ENCODE measurements around the gene MTIF2. TPM values are rescaled to one million over a fixed set of nuclear protein-coding genes. Genes with fewer than 3 reads are reported as not detected.
A peak's percentile ranks its signal among the peaks of the same experiment; 100 is the strongest.
"Not testable (repeated sequence)": the region's sequence is repeated elsewhere in the genome, so short reads cannot be mapped to it uniquely, and the experiment has no call there.

The MTIF2 gene
- total RNA-seq, 1 donor from 2014 or later = 50.5 TPM

DNA sequence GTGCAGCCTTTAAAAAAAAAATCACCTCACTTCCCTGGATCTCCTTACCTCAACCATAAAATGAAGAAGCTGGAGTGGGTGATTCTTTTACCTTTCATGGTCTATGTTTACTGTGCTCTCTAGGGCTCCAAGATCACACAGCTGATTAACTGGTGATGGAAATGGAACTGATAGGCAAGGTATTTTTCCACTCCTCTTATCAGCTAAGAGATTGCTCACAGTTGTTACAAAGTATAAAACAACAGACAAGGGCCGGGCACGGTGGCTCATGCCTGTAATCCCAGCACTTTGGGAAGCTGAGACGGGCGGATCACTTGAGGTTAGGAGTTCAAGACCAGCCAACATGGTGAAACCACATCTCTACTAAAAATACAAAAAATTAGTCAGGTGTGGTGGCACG is 22.0 kb downstream of the MTIF2 start:
- intact Hi-C loops (cut with DNase I) = no loop called here
- DNase-seq (no peak), ATAC-seq (ENCODE audit: poor library complexity) (no peak)

DNA sequence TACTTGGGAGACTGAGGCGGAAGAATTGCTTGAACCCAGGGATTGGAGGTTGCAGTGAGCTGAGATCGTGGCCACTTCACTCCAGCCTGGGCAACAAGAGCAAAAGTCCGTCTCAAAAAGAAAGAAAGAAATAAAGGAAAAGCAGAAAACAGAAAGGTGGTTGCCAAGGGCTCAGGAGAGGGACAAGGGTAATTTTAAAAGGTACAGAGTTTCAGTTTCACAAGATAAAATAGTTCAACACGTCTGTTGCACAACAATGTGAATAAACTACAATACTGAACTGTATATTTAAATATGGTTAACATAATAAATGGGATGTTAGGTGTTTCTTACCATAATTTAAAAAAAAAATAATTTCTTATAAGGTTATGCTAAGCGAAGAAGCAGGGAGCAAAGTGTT is 23.6 kb downstream of the MTIF2 start:
- intact Hi-C loops (cut with DNase I) = no loop called here
- no peak for DNase-seq
- ATAC-seq (ENCODE audit: poor library complexity) = no peak

DNA sequence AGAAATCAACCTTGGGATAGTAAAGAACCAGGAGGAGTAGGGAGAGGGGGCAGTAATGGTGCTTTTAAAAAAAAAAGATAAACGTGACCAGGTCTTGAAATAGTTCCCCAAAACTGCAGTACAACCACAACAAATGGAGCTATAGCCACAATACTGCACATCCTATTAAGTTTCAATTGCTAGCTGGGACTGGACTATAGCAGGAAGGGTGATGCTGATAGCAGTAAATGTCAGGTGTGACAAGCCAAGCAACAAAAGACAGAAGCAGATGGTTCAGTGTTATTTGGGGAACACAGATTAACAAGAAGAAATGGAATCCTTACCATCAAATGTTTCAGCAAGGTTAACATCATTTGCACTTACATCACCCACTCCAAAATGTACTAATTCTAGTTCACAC is 26.4 kb downstream of the MTIF2 start:
- ATAC-seq (ENCODE audit: poor library complexity) = no peak
- intact Hi-C loops (cut with DNase I) = no loop called here
- no peak for DNase-seq

DNA sequence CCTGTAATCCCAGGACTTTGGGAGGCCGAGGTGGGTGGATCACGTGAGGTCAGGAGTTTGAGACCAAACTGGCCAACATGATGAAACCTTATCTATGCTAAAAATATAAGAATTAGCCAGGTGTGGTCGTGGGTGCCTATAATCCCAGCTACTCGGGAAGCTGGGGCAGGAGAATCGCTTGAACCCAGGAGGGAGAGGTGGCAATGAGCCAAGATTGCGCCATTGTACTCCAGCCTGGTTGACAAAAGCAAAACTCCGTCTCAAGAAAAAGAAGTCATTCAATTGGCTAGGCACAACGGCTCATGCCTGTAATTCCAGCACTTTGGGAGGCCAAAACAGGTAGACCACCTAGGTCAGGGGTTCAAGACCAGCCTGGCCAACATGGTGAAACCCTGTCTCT is 27.4 kb downstream of the MTIF2 start:
- DNase-seq; ATAC-seq (ENCODE audit: poor library complexity); intact Hi-C loops (cut with DNase I): not testable (repeated sequence)

DNA sequence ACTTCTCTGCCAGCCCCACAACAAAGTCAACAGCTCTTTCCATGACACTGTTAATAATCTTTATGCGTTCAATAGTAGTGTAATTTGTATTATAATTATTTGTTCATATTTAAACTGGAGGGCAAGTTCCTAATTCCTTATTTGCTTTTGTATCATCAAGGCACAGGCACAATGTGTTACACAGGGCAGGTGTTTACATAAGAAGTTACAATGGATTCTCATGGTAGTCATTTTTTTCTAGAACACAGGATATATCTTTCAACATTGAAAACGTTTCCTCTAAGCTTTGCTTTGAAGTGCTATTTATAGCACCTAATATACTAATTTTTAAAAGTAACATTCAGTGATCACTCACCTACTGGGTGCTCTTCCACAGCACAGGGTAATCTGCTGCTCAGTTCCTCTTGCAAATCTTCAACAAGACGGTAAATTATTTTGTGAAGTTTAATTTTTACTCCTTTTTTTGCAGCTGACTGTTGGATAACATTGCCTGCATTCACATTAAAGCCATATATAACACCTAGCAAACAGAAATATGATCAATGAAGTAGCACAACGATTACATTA is 29.3 kb downstream of the MTIF2 start:
- no peak for DNase-seq
- ATAC-seq (ENCODE audit: poor library complexity) = no peak
- intact Hi-C loops (cut with DNase I) = no loop called here

DNA sequence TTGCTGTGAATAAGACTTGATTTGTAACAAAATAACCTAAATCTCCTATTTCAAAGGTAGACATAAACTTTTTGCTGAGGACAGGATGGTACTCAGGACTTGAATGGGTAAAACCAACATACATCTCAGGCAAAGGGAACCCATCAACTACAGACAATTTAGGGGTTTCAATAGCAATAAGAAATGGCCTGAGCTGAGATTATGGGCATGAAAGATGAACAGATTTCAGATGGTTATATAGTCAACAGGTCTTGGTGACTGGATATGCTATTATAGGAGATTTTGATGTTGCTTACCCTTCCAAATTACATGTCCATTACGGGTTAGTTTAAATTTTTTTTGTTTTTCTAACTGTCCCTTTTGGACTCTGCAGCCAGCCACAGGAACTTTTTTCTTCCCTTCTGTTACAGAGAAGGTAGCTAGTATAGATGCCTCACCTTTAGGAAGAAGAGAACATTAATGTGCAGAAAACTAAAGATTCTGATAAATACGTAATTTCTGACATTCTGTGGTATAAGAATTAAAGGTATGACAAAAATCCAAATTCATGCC is 32.0 kb downstream of the MTIF2 start:
- no peak for ATAC-seq (ENCODE audit: poor library complexity)
- DNase-seq = no peak
- intact Hi-C loops (cut with DNase I) = no loop called here

DNA sequence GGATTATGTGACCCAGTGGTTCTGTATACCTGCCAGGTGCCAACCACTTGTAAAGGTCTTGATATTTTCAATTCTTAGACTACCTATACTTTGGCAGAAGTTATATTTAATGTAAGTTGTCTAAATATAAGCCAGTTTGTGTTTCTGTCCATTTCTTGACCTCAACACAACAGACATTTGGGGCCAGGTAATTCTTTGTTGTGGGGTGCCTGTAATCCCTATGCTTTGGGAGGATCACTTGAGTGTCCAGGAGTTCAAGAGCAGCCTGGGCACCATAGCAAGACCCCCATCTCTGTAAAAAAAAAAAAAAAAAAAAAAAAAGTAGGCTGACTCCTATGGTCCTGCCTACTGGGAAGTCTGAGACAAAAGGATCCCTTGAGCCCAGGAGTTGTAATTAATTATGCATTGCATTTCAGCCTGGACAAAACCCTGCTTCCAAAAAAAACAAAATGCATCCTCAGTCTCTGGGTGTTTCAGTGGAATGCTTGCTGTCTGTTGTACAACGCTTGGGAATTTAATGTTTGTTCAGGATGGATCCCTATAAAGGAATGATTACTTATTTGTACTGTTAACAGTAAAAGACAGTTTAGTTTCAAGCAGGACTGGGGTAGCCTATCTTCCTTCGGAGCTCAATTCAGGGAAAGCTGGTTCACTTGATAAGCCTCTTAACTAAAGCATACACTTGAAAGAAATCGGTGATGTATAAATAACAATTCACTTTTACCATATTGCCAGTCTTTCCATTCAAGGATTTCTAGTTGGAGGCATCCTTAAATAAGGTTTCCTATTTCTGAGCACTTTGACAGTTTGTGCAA is 33.1 kb downstream of the MTIF2 start:
- DNase-seq (no peak), ATAC-seq (ENCODE audit: poor library complexity) (no peak)
- intact Hi-C loops (cut with DNase I) = no loop called here

DNA sequence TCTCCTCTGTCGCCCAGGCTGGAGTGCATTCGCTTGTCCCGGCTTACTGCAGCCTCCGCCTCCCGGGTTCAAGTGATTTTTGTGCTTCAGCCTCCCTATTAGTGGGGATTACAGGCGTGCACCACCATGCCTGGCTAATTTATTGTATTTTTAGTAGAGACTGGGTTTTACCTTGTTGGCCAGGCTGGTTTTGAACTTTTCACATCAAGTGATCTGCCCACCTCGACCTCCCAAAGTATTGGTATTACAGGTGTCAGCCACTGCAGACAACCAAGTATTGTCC is 35.4 kb downstream of the MTIF2 start:
- DNase-seq (no peak), ATAC-seq (ENCODE audit: poor library complexity) (no peak)
- intact Hi-C loops (cut with DNase I) = no loop called here

DNA sequence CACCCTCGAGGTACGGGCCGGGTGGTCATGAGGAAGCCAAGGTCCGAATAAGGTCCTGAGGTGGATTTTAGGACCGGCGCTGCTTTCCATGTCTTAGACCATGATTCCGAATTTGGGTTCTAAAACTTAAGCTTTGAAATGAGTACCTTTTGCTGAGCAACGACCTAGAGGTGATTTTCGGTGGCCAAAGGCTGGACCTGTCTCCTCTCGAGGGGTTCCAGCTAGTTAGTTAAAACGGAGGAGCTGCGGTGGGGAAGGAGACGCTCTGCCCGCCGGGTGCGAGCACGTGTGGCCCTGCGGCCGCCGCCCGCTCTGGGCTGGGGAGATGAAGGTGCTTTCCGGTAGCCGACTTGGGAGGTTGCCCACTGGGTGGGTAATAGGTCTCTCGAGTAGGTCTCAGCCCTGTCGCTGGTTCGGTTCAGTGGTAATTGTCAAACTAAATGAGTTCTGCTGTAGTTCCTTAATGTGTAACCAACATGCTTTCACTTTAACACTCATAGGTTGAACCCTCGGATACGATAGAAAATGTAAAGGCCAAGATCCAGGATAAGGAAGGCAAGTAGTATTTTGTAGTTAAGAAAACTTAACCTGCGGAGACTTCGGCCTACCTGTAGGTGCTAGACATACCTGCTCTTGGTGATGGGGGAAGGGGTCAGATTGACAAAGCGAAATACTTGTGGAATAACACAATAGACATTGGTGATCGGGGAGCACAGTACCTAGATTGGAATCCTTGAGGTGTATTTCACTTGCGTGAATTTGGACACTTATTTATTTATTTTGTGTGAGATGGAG is 36.0 kb downstream of the MTIF2 start:
- ATAC-seq (ENCODE audit: poor library complexity) (peak; percentile 10), DNase-seq (peak; percentile 63)
- intact Hi-C loops (cut with DNase I) = no loop called here

DNA sequence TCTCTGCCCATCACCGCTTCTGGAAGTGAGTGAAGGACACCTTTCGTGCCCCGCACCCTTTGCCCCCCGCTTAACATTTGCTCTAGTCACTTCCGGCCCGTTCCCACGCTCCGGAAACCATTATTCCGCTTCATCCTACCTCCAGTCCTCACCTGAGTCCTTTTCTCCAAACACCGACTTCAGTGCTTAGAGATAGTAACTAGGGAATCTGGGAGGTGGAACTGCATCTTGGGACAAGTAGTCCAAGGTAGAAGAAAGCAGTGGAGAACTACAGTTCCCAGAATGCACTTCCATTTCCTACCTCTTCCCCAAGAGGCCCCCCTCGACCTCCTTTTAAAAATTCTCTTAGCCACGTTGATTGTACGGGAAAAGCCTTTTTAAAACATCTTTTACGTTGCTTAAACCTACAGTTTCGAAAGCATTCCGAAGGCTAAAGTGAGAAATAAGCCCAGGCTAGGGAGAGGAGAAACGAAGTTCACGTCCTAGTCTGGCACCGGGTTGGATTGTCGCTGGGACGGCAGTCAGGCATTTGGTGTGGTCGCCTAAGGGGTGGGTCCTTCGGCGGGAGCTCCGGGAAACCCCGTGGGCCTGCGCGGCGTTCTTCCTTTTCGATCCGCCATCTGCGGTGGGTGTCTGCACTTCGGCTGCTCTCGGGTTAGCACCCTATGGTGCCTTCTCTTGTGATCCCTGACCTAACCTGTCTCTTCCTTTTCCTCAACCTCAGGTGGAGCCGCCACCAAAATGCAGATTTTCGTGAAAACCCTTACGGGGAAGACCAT is 36.8 kb downstream of the MTIF2 start, which contains the start of the genes CLHC1 and RPS27A:
CLHC1 (minus strand) TSS at position 210 of the 779 bp plus-strand sequence. CDS start 9,882 bp downstream, outside the sequence.
RPS27A (plus strand) TSS at position 605 of the 779 bp plus-strand sequence; CDS start at position 742, 137 bp downstream.
- ATAC-seq (ENCODE audit: poor library complexity) = peak; percentile 97
- peak; percentile 94 for DNase-seq
- intact Hi-C loops (cut with DNase I) = no loop called here

DNA sequence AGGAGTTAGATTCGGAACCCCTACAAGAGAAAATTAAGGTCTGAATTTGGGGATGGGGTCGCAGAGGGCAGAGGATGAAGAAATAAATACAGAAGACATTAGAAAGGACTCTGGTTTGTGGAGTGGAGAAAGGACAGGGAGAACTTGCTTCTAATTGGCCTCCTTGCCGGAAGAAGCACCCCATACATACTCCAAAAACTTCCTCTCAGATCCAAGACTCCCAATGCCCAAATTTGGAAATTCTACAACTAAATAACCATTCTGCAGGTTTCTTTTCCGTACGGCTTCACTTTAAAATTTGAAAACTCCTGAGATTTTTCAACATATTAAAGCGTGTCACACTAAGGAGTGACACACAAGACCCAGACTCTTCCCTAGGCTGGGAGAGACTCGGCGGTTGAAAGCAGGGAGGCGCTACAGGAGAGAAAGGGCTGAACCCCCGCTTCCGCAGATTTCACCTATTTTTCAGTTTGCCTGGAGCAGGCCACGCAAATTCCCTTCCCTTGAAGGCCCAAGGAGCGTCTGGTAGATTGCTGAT is 37.4 kb downstream of the MTIF2 start:
- intact Hi-C loops (cut with DNase I) = no loop called here
- peak; percentile 14 for ATAC-seq (ENCODE audit: poor library complexity)
- no peak for DNase-seq

DNA sequence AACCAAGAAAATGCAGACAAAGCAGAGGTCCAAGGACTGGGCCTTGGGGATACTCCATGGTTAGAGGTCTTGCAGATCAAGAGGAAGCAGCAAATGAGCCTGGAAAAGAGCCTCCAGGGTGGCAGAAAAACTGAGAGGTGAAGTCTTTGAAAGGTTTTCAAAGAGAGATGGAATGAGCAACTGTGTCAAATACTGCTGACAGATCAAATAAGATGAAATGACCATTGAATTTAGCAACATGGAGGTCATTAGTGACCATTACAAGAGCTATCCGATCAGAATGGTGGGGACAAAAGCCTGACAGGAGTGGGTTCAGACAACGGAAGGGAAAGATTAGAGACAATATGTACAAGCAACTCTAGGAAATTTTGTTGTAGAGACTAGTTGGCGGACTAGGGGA is 38.5 kb downstream of the MTIF2 start:
- no peak for DNase-seq
- intact Hi-C loops (cut with DNase I) = no loop called here
- ATAC-seq (ENCODE audit: poor library complexity) = no peak

DNA sequence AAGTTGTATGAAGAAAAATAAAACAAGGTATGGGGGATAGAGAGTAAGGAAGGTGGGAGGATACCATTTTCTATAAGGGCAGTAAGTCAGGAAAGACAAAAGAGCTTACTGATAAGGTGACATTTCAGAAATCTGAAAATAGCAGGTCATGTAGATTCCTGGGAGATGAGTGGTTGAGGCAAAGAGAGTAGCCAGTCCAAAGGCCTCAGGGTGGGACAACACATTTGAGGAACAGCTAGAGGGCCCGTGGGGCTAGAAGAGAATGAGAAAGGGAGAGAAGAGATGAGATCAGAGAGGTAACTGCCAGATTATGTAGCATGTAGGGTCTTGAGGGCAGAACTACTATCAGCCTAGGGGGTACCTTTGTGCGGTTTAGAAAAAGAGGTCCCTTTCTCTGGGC is 39.8 kb downstream of the MTIF2 start:
- intact Hi-C loops (cut with DNase I) = no loop called here
- no peak for DNase-seq
- ATAC-seq (ENCODE audit: poor library complexity) = no peak

DNA sequence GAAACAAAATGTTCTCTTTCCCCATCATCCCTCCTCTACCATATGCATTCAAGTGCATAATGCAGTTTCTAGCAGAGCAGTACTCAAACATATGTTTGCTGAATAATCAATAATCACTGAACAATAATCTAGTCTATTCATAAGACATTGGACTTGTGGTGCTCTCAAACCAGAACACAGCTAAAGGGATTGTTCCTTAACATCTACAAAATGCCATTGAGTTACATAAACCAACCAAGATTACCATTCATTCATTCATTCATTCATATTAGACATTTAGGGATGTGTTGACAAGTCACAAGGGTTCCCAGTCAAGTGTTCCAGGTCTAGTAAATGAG is 40.8 kb downstream of the MTIF2 start:
- ATAC-seq (ENCODE audit: poor library complexity) (no peak), DNase-seq (no peak)
- intact Hi-C loops (cut with DNase I) = no loop called here

DNA sequence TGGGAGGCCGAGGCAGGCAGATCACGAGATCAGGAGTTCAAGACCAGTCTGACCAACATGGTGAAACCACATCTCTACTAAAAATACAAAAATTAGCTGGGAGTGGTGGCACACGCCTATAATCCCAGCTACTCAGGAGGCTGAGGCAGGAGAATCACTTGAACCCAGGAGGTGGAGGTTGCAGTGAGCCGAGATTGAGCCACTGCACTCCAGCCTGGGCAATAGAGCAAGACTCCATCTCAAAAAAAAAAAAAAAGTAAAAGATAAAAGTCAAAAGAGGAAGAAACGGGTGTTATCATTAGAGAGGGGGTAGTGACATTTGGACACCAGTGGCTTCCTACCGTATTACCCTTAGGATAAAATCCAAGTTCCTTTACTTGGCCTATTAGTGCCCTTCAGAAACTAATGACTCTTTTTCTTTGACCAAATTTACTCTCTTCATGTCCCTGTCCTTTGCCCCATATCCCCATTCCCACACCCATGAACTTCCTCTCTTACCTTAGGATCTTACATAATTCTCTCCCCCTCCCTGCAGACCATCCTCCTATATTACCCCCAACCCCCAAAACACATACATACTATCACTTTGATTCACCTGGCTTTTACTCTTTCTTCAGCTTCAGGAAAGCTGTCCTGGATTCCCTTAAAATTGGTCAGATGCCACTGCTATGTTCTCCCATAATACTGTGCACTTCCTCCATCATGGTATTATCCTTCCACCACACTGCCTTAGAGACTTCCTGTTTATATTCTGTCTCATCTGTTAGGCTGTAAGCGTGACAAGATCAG is 41.4 kb downstream of the MTIF2 start:
- intact Hi-C loops (cut with DNase I); ATAC-seq (ENCODE audit: poor library complexity): not testable (repeated sequence)

DNA sequence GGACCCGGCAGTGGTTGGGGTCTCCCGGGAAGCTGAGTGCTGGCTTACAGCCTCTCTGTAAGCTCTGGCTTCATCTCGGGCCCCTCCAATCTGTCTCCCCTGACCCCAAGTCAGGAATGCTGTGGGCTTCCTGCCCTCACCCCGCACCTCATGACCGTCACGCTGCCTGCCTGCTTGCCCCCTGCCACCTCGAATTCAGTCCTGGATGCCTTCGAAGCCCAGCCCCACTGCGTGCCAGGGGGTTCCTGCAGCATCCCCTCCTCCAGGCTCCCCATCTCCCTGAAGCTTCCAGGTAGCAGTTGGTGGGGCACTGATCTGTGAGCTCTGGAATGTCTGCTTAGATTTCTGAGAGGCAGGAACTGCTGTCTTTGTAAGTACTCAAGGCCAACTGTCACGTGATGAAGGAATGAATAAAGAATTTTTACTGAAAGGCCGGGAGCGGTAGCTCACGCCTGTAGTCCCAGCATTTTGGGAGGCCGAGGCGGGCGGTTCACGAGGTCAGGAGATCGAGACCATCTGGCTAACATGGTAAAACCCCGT is 43.5 kb downstream of the MTIF2 start:
- ATAC-seq (ENCODE audit: poor library complexity) (no peak), DNase-seq (no peak)
- intact Hi-C loops (cut with DNase I) = no loop called here

More for the DNA sequence above, 41.4 kb downstream of the MTIF2 start:
- DNase-seq = not testable (repeated sequence)

DNA sequence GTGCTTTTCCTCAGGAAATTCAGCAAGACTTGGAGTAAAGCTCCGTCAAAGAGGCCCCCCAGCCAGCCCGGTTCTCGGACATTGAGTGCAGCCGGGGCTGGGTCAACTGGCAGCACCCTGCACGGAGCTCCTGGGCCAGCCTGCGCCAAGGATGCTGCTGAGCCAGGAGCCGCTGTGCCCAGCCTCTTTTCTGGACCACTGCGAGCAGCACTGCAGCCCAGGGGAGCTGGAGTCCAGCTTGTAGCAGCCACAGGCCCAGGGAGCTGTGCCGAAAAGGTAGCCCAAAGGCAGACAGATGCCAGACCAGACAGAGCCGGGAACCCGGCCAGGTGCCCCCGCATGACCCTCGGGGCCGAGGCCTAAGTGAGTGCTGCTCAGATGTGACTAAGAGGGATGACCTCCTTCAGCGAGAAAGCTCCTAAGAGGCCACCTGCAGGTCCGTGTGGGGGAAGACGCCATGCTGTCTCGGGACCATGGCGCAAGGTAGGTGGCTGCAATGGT is 44.2 kb downstream of the MTIF2 start:
- intact Hi-C loops (cut with DNase I) = no loop called here
- DNase-seq = peak; percentile 56
- ATAC-seq (ENCODE audit: poor library complexity) = peak; percentile 21
